ENCODE results near the gene GDPD4. TPM values are rescaled to one million over a fixed set of nuclear protein-coding genes. Genes with fewer than 3 reads are reported as not detected.

GDPD4 gene
- total and polyA plus RNA-seq, 12 donors = not detected

GRCh38 chr11:77179048-77179447, 122.4 kb downstream of the GDPD4 start:
- intact Hi-C loops (cut with DNase I) = no loop called here
- H3K36me3 ChIP-seq = peaks cover 0 to 23% (median 0%) of the 10 kb centered on the region in 9 donors
- H3K27me3 ChIP-seq = no peaks in the 10 kb centered on the region
- WGBS, 2 donors = 76 to 80% methylated on average over 5 of the region's 5 CpGs
- no peak overlapping the region for H3K27ac ChIP-seq
- ATAC-seq (peak in 3 of 8 donors; percentile 14 to 37 (median 22)), DNase-seq (peak in 1 of 2 donors; percentile 13)
- no peak for TF ChIP-seq CTCF (IDR thresholded peaks at IDR 0.05)
- no peaks in the 10 kb centered on the region for H3K9me3 ChIP-seq
- H3K4me3 ChIP-seq = no peak overlapping the region
- peaks cover 0 to 13% (median 0%) of the 10 kb centered on the region in 9 donors for H3K4me1 ChIP-seq

GRCh38 chr11:77178150-77178549, 123.3 kb downstream of the GDPD4 start:
- Histone ChIP-seq H3K36me3 (peaks cover 0 to 23% (median 0%) of the 10 kb centered on the region in 9 donors), H3K4me1 (peaks cover 0 to 21% (median 0%) of the 10 kb centered on the region in 9 donors), H3K9me3 (no peaks in the 10 kb centered on the region), H3K27me3 (no peaks in the 10 kb centered on the region), H3K27ac (no peak overlapping the region), H3K4me3 (no peak overlapping the region)
- ATAC-seq = no peak
- intact Hi-C loops (cut with DNase I) = no loop called here
- TF ChIP-seq CTCF (IDR thresholded peaks at IDR 0.05) = no peak
- 90 to 97% methylated on average over 4 of the region's 4 CpGs for WGBS, 2 donors
- no peak for DNase-seq

- H3K27ac ChIP-seq = no peak overlapping the region
- intact Hi-C loops (cut with DNase I) = no loop called here
- DNase-seq (no peak), ATAC-seq (no peak)
- H3K9me3 ChIP-seq = no peaks in the 10 kb centered on the region
- no peaks in the 10 kb centered on the region for H3K27me3 ChIP-seq
- no peak overlapping the region for H3K4me3 ChIP-seq
- no peak for TF ChIP-seq CTCF (IDR thresholded peaks at IDR 0.05)
- H3K4me1 ChIP-seq = peaks cover 0 to 22% (median 0%) of the 10 kb centered on the region in 9 donors
- WGBS, 2 donors = 86 to 88% methylated on average over 9 of the region's 9 CpGs
- peaks cover 0 to 18% (median 0%) of the 10 kb centered on the region in 9 donors for H3K36me3 ChIP-seq
These were observed 124.5 kb downstream of the GDPD4 start for GRCh38 chr11:77176996-77177395.

GRCh38 chr11:77175869-77176539, 125.5 kb downstream of the GDPD4 start:
- H3K27me3 ChIP-seq = no peaks in the 10 kb centered on the region
- peak in 7 of 8 donors; percentile 48 to 79 (median 65) for ATAC-seq
- peaks cover 0 to 12% (median 0%) of the 10 kb centered on the region in 9 donors for H3K36me3 ChIP-seq
- intact Hi-C loops (cut with DNase I) = no loop called here
- H3K9me3 ChIP-seq = no peaks in the 10 kb centered on the region
- H3K4me1 ChIP-seq = peaks cover 0 to 22% (median 0%) of the 10 kb centered on the region in 9 donors
- peak; percentile 27 to 54 for DNase-seq
- 48 to 57% methylated on average over 12 of the region's 12 CpGs for WGBS, 2 donors
- H3K27ac ChIP-seq = peak overlapping the region in 3 of 10 donors; percentile 4 to 83 (median 22)
- peak overlapping the region in 3 of 10 donors; percentile 4 to 49 (median 17) for H3K4me3 ChIP-seq
- TF ChIP-seq CTCF (IDR thresholded peaks at IDR 0.05) = no peak
